ENCODE measurements around the gene RBMS3.
A peak's percentile ranks its signal among the peaks of the same experiment; 100 is the strongest.
"Not testable (repeated sequence)": the region's sequence is repeated elsewhere in the genome, so short reads cannot be mapped to it uniquely, and the experiment has no call there.

Gene RBMS3

GRCh38 chr3:29757054-29757777, 476.3 kb downstream of the RBMS3 start:
- no peak for DNase-seq

GRCh38 chr3:29758108-29758433, 477.2 kb downstream of the RBMS3 start:
- DNase-seq = no peak

- peak; percentile 21 for DNase-seq
These were observed 477.8 kb downstream of the RBMS3 start for GRCh38 chr3:29758434-29759322.

- no peak for DNase-seq
These were observed 478.7 kb downstream of the RBMS3 start for GRCh38 chr3:29759411-29760225.

- no peak for DNase-seq
These were observed 479.4 kb downstream of the RBMS3 start for GRCh38 chr3:29760226-29760685.

GRCh38 chr3:29761517-29761916, 480.6 kb downstream of the RBMS3 start:
- no peak for DNase-seq

GRCh38 chr3:29763115-29763514, 482.2 kb downstream of the RBMS3 start:
- DNase-seq = no peak

- no peak for DNase-seq
These were observed 483.2 kb downstream of the RBMS3 start for GRCh38 chr3:29764041-29764440.

GRCh38 chr3:29764603-29765254, 483.9 kb downstream of the RBMS3 start:
- no peak for DNase-seq

GRCh38 chr3:29771602-29772001, 490.7 kb downstream of the RBMS3 start:
- DNase-seq = no peak

- DNase-seq = no peak
These were observed 491.6 kb downstream of the RBMS3 start for GRCh38 chr3:29772436-29772835.

- no peak for DNase-seq
These were observed 492.6 kb downstream of the RBMS3 start for GRCh38 chr3:29773481-29773880.

- no peak for DNase-seq
These were observed 494.5 kb downstream of the RBMS3 start for GRCh38 chr3:29775340-29775739.

GRCh38 chr3:29777869-29778268, 497.0 kb downstream of the RBMS3 start:
- no peak for DNase-seq

- DNase-seq = no peak
These were observed 508.8 kb downstream of the RBMS3 start for GRCh38 chr3:29789686-29790085.

GRCh38 chr3:29796808-29797207, 515.9 kb downstream of the RBMS3 start:
- DNase-seq = no peak

GRCh38 chr3:29802057-29802456, 521.2 kb downstream of the RBMS3 start:
- DNase-seq = no peak

- DNase-seq = no peak
These were observed 523.2 kb downstream of the RBMS3 start for GRCh38 chr3:29804044-29804443.

GRCh38 chr3:29805757-29806156, 524.9 kb downstream of the RBMS3 start:
- no peak for DNase-seq

- DNase-seq = not testable (repeated sequence)
These were observed 527.5 kb downstream of the RBMS3 start for GRCh38 chr3:29808324-29808723.

GRCh38 chr3:29822071-29822470, 541.2 kb downstream of the RBMS3 start:
- DNase-seq = peak; percentile 13

- DNase-seq = no peak
These were observed 542.4 kb downstream of the RBMS3 start for GRCh38 chr3:29823233-29823632.

- no peak for DNase-seq
These were observed 545.8 kb downstream of the RBMS3 start for GRCh38 chr3:29826712-29827111.
